NCI-H82 treated with DMSO at 0.1 percent for 48 hours (cell line): ENCODE results near the gene EHBP1L1.
A peak's percentile ranks its signal among the peaks of the same experiment; 100 is the strongest.

Experiments
- DNase-seq: peaks from one replicate; lab custom pipeline; 2025; ENCODE audit not compliant: unreplicated experiment; lab: John Stamatoyannopoulos, UW

EHBP1L1 gene

DNA sequence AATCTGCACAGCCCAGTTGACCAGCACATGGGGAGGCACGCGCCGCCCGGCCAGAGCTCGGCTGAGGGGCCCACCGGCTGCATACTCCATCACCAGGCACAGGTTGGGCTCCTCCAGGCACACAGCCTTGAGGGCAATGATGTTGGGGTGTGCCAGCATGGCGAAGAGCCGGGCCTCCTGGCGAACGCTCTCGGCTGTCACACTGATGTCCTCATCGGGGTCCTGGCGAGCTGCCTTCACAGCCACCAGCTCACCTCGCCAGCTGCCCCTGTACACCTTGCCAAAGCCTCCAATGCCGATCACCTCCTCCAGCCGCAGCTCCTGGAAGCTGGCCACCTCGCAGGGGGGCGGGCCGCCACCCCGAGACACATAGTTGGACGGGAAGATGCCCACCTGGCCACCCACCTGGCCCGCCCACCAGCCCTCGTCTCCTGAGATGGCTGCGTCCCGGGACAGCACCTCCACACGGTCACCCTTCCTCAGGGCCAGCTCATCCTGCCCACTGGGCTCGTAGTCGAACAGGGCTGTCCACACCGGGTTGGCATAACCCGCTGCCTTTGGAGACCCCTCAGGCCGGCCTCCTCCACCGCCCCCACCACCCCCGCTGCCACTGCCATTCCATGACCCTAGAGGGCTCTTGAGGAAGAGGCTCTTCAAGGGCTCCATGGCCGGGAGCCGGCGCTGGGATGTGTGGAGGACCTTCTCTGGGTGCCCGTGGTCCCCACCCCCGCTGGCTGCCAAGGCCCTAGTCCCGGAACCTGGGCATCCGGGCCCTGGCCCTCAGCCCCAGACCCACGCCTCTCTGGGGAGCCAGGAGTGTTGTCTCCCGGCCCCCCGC, 37.5 kb downstream of the EHBP1L1 start:
- DNase-seq: no peak

- peak; percentile 98 for DNase-seq
Measured at GRCh38 chr11:65615229-65615949, 39.5 kb downstream of the EHBP1L1 start, which contains the start of gene PCNX3. TSS of gene PCNX3 (plus strand) at chr11:65615776. CDS start at chr11:65616312, 536 bp downstream.

DNA sequence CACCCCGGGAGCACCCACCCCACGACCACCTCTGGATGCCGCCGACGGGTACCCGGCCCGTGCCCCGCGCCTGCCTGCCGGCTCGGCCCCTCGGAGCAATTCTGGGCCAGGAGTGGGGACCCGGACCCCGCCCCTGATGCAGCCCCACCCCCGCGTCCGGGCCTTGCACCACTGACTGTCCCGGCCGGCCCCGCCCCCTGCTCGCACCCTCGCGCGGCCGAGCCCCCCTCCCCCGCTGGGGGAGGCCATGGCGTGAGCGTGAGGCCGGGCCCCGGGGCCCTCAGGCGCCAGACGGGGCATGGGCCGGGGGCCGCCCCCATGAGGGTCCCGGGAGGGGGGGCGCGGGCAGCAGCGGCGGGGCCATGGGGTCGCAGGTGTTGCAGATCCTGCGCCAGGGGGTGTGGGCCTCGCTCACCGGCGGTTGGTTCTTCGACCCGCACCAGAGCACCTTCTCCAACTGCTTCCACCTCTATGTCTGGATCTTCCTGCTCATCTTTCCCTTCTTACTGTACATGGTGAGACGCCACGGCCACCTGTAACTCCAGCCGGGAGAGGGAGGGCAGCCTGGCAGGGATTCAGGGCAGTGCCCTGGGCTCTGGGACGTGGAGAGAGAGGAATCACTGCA, 40.2 kb downstream of the EHBP1L1 start:
- DNase-seq: no peak

DNA sequence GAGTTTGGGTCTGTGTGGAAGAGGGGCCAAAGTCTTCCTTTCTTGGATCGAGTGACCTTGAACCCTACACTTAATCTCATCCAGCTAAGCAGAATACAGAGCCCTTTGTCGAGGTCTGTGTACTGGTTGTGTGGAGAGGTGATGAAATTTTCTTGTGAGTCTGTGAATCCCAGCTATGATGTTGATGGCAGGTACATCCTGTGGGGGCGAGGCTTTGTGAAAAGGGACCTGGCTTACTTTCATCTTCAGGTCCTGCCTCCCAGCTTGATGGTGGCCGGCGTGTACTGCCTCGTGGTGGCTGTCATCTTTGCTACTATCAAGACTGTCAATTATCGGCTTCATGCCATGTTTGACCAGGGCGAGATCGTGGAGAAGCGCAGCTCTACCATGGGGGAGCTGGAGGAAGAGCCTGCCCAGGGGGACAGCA, 40.7 kb downstream of the EHBP1L1 start:
- no peak for DNase-seq

GRCh38 chr11:65617136-65617850, 41.4 kb downstream of the EHBP1L1 start:
- DNase-seq: no peak

DNA sequence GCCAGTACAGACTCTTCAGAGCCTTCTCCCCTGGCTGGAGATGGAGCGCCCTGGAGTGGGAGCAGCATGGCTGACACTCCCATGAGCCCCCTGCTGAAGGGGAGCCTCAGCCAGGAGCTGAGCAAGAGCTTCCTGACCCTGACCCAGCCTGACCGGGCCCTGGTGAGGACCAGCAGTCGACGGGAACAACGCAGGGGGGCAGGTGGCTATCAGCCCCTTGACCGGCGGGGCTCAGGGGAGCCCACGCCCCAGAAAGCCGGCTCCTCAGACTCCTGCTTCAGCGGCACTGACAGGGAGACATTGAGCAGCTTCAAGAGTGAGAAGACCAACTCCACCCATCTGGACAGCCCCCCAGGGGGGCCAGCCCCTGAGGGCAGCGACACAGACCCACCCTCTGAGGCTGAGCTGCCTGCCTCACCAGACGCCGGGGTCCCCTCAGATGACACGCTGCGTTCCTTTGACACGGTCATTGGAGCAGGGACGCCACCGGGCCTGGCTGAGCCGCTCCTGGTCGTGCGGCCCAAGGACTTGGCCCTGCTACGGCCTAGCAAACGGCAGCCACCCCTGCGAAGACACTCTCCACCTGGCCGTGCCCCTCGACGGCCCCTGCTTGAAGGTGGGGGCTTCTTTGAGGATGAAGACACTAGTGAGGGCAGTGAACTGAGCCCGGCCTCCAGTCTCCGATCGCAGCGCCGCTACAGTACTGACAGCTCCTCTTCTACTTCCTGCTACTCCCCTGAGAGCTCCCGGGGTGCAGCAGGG, 42.3 kb downstream of the EHBP1L1 start:
- DNase-seq: no peak

- DNase-seq: no peak
Measured at GRCh38 chr11:65618763-65619162, 42.9 kb downstream of the EHBP1L1 start.

DNA sequence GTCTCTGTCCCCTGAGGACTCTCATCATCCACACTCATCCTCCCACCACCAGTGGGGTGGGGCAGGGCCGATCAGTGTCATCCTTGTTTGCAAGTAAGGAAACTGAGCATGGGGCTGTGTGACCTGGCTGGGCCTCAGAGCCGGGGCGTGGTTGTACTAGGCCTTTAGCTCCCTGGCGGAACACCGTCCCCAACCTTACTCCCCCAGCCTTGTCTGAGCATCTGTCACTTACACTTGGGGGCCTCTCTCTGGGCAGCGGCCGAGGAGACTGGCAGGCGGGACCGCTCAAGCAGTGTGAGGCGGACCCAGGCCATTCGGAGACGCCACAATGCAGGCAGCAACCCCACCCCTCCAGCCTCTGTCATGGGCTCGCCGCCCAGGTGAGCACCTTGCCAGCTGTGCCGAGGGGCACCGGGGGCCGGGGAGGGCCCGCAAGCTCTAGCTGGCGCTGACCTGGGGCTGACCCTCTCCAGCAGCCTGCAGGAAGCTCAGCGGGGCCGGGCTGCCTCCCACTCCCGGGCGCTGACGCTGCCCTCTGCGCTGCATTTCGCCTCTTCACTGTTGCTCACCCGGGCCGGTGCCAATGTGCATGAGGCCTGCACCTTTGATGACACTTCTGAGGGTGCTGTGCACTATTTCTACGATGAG, 43.6 kb downstream of the EHBP1L1 start:
- DNase-seq: no peak

DNA sequence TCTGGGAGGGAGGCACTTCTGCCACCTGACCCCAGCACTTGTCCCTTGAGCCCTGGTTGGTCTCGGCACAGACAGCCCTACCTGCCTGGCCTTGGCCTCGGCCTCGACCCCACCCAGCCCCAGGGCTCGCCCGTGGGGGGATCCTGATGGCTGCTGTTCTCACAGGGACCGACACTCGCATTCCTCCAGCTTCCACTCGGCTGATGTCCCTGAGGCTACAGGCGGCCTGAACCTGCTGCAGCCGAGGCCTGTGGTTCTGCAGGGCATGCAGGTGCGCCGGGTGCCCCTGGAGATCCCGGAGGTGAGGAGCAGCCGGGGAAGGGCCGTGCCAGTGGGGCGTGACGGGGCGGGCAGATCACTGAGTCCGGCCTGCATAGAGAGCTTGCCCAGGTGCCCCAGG, 44.8 kb downstream of the EHBP1L1 start:
- no peak for DNase-seq

- DNase-seq: no peak
Measured at GRCh38 chr11:65621460-65621859, 45.6 kb downstream of the EHBP1L1 start.

DNA sequence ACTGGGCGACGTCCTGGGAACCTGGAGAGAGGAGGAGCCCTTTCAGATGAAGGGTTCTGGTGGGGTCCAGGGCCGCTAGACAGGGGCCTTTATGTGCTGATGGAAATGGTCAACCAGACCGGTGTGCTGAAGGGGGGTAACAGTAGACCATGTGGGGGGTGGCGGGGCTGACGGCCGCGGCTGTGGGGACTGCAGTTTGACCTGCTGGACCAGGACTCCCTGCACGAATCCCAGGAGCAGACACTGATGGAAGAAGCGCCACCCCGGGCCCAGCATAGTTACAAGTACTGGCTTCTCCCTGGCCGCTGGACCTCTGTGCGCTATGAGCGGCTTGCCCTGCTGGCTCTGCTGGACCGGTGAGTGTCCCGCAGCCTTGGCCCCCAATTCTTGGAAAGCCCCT, 46.2 kb downstream of the EHBP1L1 start:
- no peak for DNase-seq

DNA sequence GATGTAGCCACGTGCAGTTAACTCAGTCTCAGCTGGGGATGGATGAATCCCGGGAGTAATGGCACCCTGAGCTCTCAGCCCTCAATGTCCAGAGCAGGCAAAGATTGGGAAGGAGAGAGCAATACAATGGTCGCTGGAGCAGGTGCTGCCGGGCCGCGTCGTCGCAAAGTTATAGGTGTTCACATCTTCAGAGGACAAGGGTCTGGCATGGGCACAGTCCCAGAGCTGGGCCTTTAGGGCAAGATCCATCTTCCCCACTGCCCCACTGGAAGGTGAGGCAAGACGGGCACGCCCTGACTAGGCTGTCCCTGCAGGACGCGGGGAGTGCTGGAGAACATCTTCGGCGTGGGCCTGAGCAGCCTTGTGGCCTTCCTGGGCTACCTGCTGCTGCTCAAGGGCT, 47.3 kb downstream of the EHBP1L1 start:
- no peak for DNase-seq

DNA sequence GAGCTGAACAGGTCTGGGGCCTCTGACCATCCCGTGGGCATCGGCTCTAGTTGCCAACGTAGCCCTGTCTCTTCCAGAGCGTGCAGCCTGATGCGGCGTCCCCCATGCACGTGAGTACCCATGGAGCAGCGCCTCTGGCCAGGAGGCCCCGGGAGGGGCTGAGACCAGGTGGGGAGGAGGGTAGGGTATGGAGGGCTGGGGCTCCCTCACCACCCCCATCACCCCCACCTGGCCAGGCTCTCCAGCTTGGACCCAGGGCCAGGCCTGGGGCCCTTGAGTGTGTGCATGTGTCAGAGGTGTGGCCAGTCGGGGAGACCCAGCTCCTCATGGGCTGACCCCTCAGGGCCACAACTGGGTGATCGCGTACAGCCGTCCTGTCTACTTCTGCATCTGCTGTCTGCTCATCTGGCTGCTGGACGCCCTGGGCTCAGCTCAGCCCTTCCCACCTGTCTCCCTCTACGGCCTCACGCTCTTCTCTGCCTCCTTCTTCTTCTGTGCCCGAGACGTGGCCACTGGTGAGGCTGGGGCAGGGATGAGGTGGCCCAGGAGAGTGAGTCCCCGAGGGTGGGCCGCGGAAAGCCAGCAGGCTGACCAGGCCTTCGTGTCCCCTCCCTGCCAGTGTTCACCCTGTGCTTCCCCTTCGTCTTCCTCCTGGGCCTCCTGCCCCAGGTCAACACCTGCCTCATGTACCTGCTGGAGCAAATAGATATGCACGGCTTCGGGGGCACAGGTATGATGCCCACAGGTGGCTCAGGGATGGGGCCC, 48.2 kb downstream of the EHBP1L1 start:
- no peak for DNase-seq

DNA sequence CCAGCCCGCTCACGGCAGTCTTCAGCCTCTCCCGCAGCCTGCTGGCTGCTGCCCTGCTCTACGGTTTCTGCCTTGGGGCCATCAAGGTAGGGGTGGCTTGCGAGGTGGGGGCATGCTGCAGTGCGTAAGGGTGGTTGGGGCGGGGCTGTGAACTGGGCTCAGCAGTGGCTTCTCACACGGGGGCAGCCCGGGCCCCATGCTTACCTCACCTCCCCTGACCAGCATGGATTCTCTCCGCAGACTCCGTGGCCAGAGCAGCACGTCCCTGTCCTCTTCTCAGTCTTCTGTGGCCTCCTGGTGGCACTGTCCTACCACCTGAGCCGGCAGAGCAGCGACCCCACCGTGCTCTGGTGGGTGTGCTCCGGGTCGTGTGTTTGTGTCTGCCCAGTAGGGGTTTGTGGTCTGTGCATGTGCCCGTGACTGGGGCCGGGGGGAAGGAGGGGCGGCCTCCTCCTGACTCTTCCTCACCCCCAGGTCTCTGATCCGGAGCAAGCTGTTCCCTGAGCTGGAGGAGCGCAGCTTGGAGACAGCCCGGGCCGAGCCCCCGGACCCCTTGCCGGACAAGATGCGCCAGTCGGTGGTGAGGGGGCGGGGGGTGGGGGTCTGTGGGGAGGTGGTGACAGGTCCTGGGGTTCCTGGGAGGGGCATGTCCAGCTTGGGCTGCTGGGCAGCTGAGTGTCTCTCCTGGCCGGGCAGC, 49.2 kb downstream of the EHBP1L1 start:
- DNase-seq: no peak

DNA sequence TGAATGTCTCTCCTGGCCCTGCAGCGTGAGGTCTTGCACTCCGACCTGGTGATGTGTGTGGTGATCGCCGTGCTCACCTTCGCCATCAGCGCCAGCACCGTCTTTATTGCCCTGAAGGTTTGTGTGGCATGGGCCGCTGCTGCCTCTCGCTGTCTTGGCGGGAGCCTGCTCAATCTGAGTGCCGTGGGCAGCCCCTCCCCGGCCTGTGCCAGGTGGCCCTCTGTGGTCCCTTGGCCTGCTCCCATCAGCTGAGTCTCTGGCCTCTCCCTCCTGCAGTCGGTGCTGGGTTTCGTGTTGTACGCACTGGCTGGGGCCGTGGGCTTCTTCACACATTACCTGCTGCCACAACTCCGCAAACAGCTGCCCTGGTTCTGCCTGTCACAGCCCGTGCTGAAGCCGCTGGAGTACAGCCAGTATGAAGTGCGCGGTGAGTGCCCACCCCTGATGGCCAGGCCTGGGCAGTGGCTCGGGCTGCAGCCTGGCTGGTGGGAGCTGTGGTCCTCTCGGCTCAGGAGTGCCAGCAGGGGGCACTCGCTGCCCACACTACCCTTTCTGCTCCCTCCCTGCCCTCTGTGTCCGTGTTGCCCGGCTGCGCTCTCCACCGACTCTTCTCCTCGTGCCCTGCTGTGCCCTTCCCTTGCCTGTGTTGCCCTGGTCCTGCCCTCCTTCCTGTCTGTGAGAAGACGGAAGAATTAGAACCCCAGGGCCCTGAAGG, 49.9 kb downstream of the EHBP1L1 start:
- no peak for DNase-seq

DNA sequence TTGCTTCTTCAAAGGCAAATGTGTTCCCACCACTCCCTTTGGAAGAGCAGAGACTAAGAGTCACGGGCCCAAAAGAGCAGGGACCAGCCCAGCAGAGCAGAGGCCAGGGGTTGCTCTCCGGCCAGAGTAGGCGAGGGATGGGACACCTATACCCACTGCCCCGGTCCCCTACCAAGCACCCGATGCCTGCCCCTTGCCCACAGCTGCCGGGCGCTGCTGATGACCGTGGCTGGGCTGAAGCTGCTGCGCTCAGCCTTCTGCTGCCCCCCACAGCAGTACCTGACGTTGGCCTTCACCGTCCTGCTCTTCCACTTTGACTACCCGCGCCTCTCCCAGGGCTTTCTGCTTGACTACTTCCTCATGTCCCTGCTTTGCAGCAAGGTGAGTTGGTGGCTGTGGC, 51.3 kb downstream of the EHBP1L1 start:
- DNase-seq: no peak

GRCh38 chr11:65629579-65629978, 53.7 kb downstream of the EHBP1L1 start:
- no peak for DNase-seq

GRCh38 chr11:65630215-65630614, 54.4 kb downstream of the EHBP1L1 start:
- DNase-seq: no peak
